C4-2B (cell line): ENCODE measurements around the gene GCSAML.
A peak's percentile ranks its signal among the peaks of the same experiment; 100 is the strongest.

Source experiments
- H3K27ac ChIP-seq: fragments of 450-650 bp; 2 replicates; pipeline ENCODE4 v1.5.1; 2017
- CTCF ChIP-seq: fragments of 450-650 bp; conservative IDR thresholded peaks from 2 replicates; pipeline ENCODE4 v1.5.1; 2017; ENCODE audit warnings: mild to moderate bottlenecking
- ZFX ChIP-seq: fragments of 450-650 bp; IDR thresholded peaks from 2 replicates; pipeline ENCODE4 v1.6.1; 2017

Gene GCSAML

GRCh38 chr1:247529771-247530355 lies 19.1 kb upstream of the GCSAML start:
- TF ChIP-seq CTCF (no peak), ZFX (no peak)
- H3K27ac ChIP-seq, result no peak overlapping the region

GRCh38 chr1:247530785-247531184 lies 18.1 kb upstream of the GCSAML start:
- no peak for TF ChIP-seq ZFX
- no peak for TF ChIP-seq CTCF
- no peak overlapping the region for H3K27ac ChIP-seq

GRCh38 chr1:247531937-247532336 lies 17.0 kb upstream of the GCSAML start:
- no peak overlapping the region for H3K27ac ChIP-seq
- peak; percentile 29 for TF ChIP-seq CTCF
- no peak for TF ChIP-seq ZFX

GRCh38 chr1:247535402-247535801 lies 13.5 kb upstream of the GCSAML start:
- H3K27ac ChIP-seq, result no peak overlapping the region
- TF ChIP-seq CTCF (no peak), ZFX (no peak)

- no peak within 1 kb of the TSS for H3K27ac ChIP-seq
- no peak for TF ChIP-seq ZFX
Observed at GRCh38 chr1:247536340-247536739, 12.6 kb upstream of the GCSAML start, which contains the start of gene OR2C3. TSS of gene OR2C3 (minus strand) at chr1:247536440. CDS start at chr1:247532511, 3,929 bp downstream.

- H3K27ac ChIP-seq, result no peak overlapping the region
- TF ChIP-seq CTCF (no peak), ZFX (no peak)
Observed at GRCh38 chr1:247538561-247538960, 10.4 kb upstream of the GCSAML start.

GRCh38 chr1:247539215-247539614 lies 9.7 kb upstream of the GCSAML start:
- H3K27ac ChIP-seq, result no peak overlapping the region
- TF ChIP-seq CTCF (no peak), ZFX (no peak)

- no peak overlapping the region for H3K27ac ChIP-seq
- TF ChIP-seq CTCF, result no peak
- no peak for TF ChIP-seq ZFX
Observed at GRCh38 chr1:247540581-247540980, 8.4 kb upstream of the GCSAML start.
